Stimulated activated CD4-positive, alpha-beta T cell treated with anti-CD3 and anti-CD28 coated beads, Interleukin-1b, Interleukin-23, amount 100 ng/mL, for 48 hours (primary cell): ENCODE data around the gene OR2H2.

Experiments used
- DNase-seq: peaks from one replicate; pipeline ENCODE4 v3.0.0-alpha.2; 2020

OR2H2 gene

DNA sequence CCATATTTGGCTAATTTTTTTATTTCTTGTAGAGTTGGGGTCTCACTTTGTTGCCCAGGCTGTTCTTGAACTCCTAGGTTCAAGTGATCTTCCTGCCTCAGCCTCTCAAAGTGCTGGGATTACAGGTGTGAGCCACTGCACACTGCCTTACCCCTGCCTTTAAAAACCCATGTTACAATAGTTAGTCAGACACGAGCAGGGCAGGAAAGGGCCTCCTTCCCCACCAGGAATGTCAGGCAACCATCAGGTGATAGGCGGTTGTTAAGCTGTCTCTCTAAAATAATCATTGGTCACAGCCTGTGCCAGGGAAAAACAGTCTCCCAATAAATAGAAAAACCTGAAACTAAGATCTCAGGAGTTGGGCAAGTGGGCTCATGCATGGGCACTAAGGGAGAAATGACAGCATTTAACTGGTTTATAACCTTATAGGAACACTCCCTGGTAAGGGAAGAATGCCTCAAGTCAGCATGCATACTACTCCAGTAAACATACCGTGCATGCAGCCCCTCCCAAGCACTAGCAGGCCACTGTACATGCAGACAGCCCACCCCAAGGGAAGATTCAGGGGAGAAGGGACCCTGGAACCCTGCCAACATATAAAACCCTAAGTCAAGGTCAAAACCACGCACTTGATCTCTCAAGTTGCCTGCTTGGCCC is 8.4 kb downstream of the OR2H2 start:
- no peak for DNase-seq

GRCh38 chr6:29596381-29596900 is 11.5 kb downstream of the OR2H2 start:
- no peak for DNase-seq

DNA sequence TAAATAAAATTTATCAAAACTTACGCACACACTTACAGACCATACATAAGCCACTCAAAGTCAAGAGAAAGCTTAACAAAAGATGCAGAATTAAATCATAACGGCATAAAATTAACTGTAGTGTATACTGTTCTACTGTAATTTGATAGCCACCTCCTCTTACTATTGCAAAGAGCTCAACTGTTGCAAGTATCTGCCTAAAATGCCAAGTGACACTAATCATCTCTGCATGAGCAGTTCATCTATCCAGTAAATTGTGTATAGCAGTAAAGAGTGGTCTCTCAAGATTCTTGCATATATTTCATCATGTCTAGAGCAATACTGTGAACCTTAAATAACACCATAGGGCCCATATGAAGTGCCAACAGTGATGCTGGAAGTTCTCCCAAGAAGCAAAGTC is 12.3 kb downstream of the OR2H2 start:
- DNase-seq: no peak

DNA sequence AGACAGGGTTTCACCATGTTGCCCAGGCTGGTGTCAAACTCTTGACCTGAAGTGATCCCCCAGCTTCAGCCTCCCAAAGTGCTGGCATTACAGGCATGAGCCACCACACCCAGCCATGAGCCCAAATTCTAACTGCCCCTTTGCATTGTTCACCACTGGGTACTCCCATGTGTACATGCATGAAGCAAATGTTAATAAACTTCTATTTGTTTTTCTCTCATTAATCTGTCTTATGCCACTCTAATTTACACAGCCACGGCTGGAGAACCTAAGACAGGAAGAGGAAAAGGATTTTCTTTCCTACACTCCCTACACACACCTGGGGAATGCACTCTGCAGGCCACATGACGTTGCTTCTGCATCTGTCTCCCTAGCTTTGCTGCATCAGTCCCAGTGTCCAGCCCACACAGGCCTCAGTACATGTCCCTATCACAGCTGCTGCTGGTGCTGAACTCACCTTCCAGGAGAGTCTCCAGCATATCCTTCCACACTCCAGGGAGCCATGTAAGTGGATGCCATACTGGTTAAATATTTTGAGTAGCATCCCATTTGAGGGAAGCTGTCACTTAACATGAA is 13.3 kb downstream of the OR2H2 start:
- DNase-seq: no peak

GRCh38 chr6:29602564-29603361 is 17.8 kb downstream of the OR2H2 start:
- no peak for DNase-seq

DNA sequence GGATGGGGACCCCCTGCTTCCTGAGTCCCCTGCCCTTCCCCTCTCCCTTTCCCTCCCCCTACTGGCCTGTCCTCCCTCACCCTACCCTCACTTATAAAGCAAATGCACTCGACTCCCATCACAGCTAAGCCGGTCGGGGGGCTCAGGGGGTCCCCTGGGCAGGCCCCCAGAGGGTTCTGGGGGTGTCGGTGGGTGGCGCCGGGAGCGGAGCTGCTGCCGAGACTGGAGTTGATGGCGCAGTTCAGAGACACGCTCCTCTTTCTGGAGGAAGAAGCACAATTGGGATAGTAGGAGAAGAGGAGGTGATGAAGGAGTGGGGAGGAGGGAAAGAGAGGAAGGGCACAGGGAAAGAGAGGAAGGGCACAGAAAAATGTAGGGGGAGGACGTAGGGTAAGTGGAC is 18.5 kb downstream of the OR2H2 start:
- DNase-seq: no peak

- no peak for DNase-seq
These were observed 19.0 kb downstream of the OR2H2 start for GRCh38 chr6:29603930-29604329.

- DNase-seq: no peak
These were observed 23.2 kb downstream of the OR2H2 start for GRCh38 chr6:29608131-29608530.

DNA sequence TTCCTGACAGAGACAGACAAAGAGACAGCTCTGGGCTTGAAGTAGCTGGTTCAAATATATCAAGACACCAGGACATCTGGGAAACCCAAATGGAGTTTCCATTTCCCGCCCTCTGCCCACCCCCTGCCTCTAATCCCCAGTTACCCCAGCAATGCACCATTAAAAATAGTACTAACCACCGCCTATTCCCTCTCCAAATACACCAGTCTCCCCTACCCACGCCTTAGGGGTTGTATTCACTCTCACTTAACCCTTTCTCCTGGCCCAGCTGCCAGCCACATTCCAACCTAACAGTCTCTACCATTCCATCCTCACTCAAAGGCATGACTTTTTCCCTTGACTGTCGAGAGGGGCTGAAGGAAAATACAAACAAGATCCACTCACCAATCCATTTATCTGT is 25.6 kb downstream of the OR2H2 start:
- DNase-seq: no peak

GRCh38 chr6:29611426-29611825 is 26.5 kb downstream of the OR2H2 start:
- DNase-seq: no peak

DNA sequence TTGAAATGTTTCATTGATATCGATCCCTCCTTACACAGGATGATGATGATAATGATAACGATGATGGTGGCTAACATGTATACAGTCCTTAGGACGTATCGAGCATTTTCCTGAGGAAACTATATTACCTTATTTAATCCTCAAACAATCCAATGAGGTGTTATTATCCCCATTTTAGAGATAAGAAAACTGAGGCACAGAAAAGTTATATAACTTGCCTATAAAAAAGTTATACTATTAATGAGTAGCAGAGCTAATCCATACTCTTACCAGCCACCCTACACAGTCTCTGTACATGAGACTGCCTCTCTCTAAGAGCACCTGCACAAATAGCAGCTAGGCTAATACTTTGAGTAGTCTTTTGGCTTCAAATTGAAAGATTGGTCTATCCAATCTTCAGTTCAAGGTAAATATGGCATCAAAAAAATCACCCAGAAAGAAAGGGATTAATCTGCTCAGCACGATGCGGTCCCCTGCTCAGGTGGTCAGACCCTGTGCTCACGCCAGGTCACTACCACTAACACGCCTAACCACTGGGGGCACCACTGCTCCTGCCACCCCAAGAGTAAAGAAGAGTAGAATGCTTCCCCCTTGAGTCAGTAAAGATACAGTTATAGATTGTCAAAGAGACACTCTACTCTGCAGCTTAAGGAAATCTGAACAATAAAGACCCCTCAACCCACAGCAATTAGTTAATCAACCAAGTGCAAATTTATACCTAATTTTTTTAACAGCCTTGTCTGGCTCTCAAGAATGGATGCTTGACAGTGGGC is 33.0 kb downstream of the OR2H2 start:
- DNase-seq: no peak

DNA sequence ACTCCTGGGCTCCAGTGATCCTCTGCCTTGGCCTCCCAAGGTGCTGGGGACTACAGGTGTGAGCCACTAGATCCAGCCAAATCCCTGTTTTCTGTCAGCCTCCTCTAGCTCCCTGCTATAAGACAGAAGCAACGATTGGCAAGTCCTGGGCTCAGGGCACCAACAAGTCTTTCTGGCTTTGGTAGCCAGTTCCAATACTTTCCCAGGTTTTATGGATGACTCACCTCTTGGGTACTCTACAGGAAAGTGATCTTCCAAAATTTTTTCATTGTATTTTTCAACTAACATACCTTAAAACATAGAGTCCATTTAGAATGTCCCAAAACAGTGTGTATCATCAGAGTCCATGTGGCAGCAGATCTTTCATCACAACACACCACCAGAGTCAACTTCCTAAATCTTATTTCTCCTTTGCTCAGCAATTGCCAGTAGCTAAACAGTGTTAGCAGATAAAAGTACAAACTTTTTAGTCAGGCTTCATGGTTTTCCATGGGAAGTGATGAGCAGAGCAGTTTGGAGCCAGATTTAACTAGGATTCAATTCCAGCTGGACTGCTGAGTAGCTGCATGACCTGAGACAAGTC is 34.7 kb downstream of the OR2H2 start:
- DNase-seq: no peak

- no peak for DNase-seq
These were observed 35.7 kb downstream of the OR2H2 start for GRCh38 chr6:29620630-29621029.

- no peak for DNase-seq
These were observed 39.6 kb downstream of the OR2H2 start for GRCh38 chr6:29624520-29624961.

DNA sequence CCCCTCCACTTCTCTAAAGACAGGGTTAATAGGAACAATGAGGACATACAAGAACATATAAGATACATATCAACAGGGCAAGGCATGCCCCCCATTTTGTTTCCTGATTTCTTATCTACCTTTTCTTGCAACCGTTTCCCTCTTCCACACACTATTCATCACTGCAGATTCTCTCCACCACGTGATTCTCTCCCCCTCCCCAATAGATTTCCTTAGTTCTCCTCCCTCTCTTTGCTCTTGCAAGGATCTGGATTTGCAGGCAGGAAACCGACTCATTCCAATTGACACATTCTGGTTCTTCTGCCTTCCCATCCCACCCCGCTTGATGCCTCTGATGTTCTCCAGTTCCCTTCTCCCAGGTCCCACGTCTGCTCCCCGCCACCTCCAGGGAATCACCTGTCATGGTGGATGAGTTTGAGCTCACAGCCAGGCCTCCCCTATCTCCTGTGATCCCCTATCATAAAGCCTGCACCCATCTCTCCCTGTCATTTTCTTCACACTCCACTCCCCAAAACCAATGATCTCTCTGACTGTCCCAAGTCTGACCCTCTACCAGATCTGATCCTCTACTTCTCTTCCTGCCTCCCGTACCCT is 40.5 kb downstream of the OR2H2 start:
- no peak for DNase-seq

DNA sequence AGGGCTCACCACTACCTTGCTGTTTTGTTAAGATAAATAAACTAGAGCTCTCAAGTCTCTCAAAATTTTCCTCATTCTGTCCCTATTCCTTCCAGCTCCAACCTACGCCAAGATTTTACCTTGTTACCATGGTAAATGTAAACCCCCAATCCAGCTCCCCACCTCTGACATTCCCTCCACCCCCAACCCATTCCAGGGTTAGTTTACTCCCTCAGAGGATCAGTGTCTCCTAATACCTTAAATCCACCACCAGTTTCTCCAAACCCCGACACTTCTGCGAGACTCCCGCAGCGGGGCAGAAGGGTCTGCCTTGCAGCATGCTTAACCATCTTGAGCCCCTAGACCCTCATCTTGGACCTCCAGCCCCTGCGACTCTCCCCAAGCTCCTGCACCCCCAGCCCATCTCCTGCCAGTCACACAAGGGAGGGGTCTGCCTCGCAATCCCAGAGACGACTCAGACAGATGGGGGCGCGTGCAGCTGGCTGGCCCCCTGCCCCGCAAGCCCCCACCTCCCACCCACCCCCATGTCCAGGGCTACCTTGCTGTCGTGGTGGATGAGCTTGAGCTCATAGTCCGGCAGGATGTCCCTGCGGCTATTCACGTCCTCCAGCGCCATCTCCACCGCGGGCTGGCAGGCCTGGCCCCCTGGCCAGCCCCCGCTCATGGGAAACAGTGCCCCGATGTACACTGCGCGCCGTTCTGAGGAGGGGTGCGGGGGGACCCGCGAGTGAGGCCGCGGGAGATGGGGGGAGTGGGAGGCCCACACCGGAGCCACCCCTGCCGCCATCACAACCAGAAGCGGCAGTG is 42.2 kb downstream of the OR2H2 start:
- DNase-seq: no peak

DNA sequence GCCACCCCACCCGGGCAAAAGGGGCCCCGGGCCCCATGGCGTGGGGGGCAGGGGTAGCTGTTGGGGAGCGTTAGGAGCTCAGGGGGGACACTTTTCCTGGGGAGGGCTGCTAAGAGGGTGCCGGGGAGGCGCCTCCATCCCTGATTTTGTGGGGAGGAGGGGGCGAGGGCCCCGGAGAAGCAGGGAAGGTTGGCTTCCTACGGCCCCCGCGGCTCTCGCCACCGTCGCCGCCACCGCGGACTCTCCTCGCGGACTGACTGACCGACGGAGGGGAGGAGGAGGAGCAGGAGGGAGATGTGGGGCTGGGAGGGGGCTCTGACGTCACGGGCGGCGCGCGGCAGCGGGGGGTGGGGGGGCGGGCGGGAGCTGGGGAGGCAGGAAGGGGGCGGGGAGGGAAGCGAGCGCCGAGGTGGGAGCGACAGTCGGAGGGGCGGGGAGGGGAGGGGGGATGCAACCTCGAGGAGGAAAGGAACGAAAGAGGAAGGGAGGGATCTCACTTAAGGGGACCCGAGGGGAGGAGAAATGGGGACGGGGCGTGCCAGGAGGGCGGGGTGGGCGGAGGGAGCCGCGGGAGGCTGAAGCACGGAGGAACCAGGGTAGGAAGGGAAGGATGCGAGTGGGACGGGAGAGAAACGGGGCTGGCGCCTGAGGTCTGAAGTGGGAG is 43.0 kb downstream of the OR2H2 start:
- DNase-seq: peak; percentile 25

- peak; percentile 52 for DNase-seq
These were observed 43.7 kb downstream of the OR2H2 start for GRCh38 chr6:29628419-29629281.

DNA sequence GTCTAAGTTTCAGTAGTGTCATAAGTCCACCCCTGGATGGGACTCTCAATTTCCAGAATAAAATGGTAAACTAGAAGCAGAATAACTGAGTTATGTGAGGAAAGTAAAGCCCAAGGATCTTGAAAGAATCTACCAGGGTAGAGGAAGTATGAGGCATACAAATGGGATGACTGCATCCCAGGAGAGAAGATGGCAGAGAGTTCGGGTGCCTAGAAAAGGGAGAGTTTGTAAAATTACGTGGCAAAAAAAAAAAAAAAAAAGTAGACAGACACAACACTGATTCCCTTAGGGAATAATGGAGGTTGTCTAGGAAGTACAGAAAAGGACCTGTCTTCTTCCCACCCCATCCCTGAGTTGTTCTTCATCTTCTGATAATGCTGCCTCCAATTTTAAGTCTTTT is 44.6 kb downstream of the OR2H2 start:
- no peak for DNase-seq

DNA sequence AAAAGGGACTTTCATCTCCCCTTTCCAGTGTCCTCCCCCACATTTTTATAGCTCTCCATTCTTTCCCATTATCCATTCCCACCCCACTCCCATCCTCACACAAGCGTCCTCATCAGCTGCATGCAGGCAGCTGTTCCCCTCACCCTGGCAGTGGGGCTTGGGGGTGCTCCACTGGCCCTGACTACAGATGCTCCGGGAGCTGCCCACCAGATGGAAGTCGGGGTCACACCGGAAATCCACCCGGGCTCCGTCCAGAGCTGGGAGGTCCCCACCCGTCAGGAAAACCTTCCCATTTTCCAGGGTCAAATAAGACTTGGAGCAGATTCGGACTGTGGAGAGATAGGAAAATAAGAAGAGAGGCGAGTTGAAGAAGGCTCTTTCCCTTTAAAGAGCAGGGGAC is 45.4 kb downstream of the OR2H2 start:
- no peak for DNase-seq
